Esophagus muscularis mucosa (tissue), 4 donors: ENCODE measurements around the gene CLCA2.

ENCODE experiments used
- CTCF ChIP-seq, 3 experiments: fragments of 200-600 bp in 2 of 3; fragments of 450-650 bp in 1 of 3; sonication (generic) in 2 of 3; IDR thresholded peaks; one replicate each; pipeline ENCODE4 v1.5.1; 2017 to 2019; ENCODE audit warnings: antibody characterized with exemption in 3 of 3, mild to moderate bottlenecking in 2 of 3, moderate library complexity in 1 of 3
- EP300 ChIP-seq: sonication (generic); formaldehyde crosslinking; IDR thresholded peaks from one replicate; pipeline ENCODE4 v1.6.1; 2017; ENCODE audit warnings: antibody characterized with exemption
- POLR2A ChIP-seq: fragments of 450-650 bp; IDR thresholded peaks from one replicate; pipeline ENCODE4 v1.6.1; 2017; ENCODE audit warnings: antibody characterized with exemption, moderate library complexity, mild to moderate bottlenecking, low read depth
- POLR2AphosphoS5 ChIP-seq, 2 donors: sonication (generic); formaldehyde crosslinking; IDR thresholded peaks; one replicate each; pipeline ENCODE4 v1.6.1; 2017; ENCODE audit warnings: antibody characterized with exemption in 2 of 2

GRCh38 chr1:86487811-86488141 lies 63.8 kb downstream of the CLCA2 start:
- TF ChIP-seq CTCF (IDR thresholded peaks at IDR 0.05) (no peak), EP300 (no peak), POLR2A (no peak), POLR2AphosphoS5 (IDR thresholded peaks at IDR 0.05) (no peak)
